ENCODE results near the gene OR11H7.
"Not testable (repeated sequence)": the region's sequence is repeated elsewhere in the genome, so short reads cannot be mapped to it uniquely, and the experiment has no call there.

Gene OR11H7

DNA sequence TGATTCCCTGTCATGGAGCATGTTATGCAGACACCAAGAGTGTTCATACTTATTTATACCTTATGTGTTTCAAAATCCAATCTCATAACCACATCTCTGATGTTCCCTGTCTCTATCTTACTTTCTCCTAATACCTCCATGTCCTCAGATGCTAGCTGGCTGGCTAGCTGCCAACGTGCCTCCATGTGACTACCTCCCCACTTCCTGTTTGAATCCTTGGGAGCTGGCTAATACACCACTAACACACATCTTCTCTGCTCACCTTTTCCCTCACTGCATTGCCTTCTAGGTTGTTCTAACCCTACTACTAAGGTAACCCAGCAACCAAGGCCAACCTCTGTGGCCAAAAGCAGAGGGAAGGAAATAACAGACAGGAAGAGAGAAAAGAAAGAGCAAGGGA lies 49.6 kb downstream of the OR11H7 start:
- no peak for DNase-seq (ENCODE audit: low read depth in 2 of 2)

GRCh38 chr14:20280265-20280664 lies 51.5 kb downstream of the OR11H7 start:
- not testable (repeated sequence) for DNase-seq (ENCODE audit: low read depth in 2 of 2)
